CD14-positive monocyte (primary cell): ENCODE data around the gene SOAT2. TPM values are rescaled to one million over a fixed set of nuclear protein-coding genes. Genes with fewer than 3 reads are reported as not detected.
A peak's percentile ranks its signal among the peaks of the same experiment; 100 is the strongest.

Experiments
- DNase-seq, 3 donors: peaks; one replicate each; pipeline ENCODE4 v3.0.0-alpha.2; 2011 to 2022
- H2AFZ ChIP-seq: 2 replicates; pipeline ENCODE4 v1.6.0; 2012; ENCODE audit warnings: mild to moderate bottlenecking, low read depth, low read length, inconsistent platforms; ENCODE audit not compliant: insufficient read depth, poor library complexity, severe bottlenecking
- H3K27ac ChIP-seq, 2 donors: 1 replicate in 1 of 2; 2 replicates in 1 of 2; pipeline ENCODE4 v1.5.1; 2012 to 2013; ENCODE audit warnings: low read length in 2 of 2, control low read depth in 1 of 2, inconsistent platforms in 1 of 2, low read depth in 1 of 2, mild to moderate bottlenecking in 1 of 2
- H3K27me3 ChIP-seq, 2 donors: one replicate each; pipeline versions ENCODE4 v1.6.0 to v1.6.1; 2011 to 2013; ENCODE audit warnings: low read length in 2 of 2; ENCODE audit not compliant: control insufficient read depth in 2 of 2, insufficient read depth in 2 of 2
- H3K36me3 ChIP-seq, 2 donors: replicated peaks in 1 of 2; 1 replicate in 1 of 2; 2 replicates in 1 of 2; pipeline versions ENCODE4 v1.5.1 to v1.6.1; 2012 to 2013; ENCODE audit warnings: low read length in 2 of 2, control low read depth in 1 of 2, inconsistent platforms in 1 of 2, mild to moderate bottlenecking in 1 of 2; ENCODE audit not compliant: insufficient read depth in 2 of 2, control insufficient read depth in 1 of 2
- H3K4me1 ChIP-seq, 2 donors: 1 replicate in 1 of 2; 2 replicates in 1 of 2; pipeline versions ENCODE4 v1.5.1 to v1.6.1; 2012 to 2013; ENCODE audit warnings: low read length in 2 of 2, control low read depth in 1 of 2, inconsistent platforms in 1 of 2, mild to moderate bottlenecking in 1 of 2, moderate library complexity in 1 of 2; ENCODE audit not compliant: insufficient read depth in 2 of 2, control insufficient read depth in 1 of 2
- H3K4me2 ChIP-seq: replicated peaks from 2 replicates; pipeline ENCODE3; 2012; ENCODE audit warnings: low read length, moderate library complexity, mild to moderate bottlenecking; ENCODE audit not compliant: poor library complexity, severe bottlenecking; ENCODE audit errors: extremely low read depth
- H3K4me3 ChIP-seq, 3 experiments: fragments of 200-600 bp in 1 of 3; sonication (generic) in 1 of 3; replicated peaks in 1 of 3; 1 replicate in 2 of 3; 2 replicates in 1 of 3; pipeline ENCODE4 v1.5.1; 2011 to 2013; ENCODE audit warnings: low read length in 3 of 3, mild to moderate bottlenecking in 3 of 3, control low read depth in 2 of 3, low read depth in 2 of 3, inconsistent platforms in 1 of 3, moderate library complexity in 1 of 3
- H3K79me2 ChIP-seq: 2 replicates; pipeline ENCODE4 v1.6.0; 2012; ENCODE audit warnings: mild to moderate bottlenecking, control low read depth, inconsistent platforms, low read length, moderate library complexity; ENCODE audit not compliant: insufficient read depth
- H3K9ac ChIP-seq: 2 replicates; pipeline ENCODE4 v1.6.0; 2017; ENCODE audit warnings: low read length, mild to moderate bottlenecking; ENCODE audit not compliant: insufficient read depth, poor library complexity, severe bottlenecking
- H3K9me3 ChIP-seq, 2 donors: replicated peaks in 1 of 2; 1 replicate in 1 of 2; 2 replicates in 1 of 2; pipeline versions ENCODE4 v1.5.1 to v1.6.1; 2012 to 2013; ENCODE audit warnings: low read length in 2 of 2, control low read depth in 1 of 2; ENCODE audit not compliant: control insufficient read depth in 1 of 2, insufficient read depth in 1 of 2
- H4K20me1 ChIP-seq: 2 replicates; pipeline ENCODE4 v1.6.0; 2012; ENCODE audit warnings: mild to moderate bottlenecking, low read length, control low read depth, moderate library complexity; ENCODE audit not compliant: insufficient read depth
- H3K27ac Mint-ChIP-seq, 7 donors: one replicate each; pipeline ENCODE4 v1.8.0; 2020; ENCODE audit warnings: mild to moderate bottlenecking in 7 of 7, mixed read lengths in 7 of 7, moderate library complexity in 6 of 7, inconsistent platforms in 2 of 7
- H3K27me3 Mint-ChIP-seq, 3 donors: one replicate each; pipeline ENCODE4 v1.8.0; 2021 to 2022; ENCODE audit warnings: low read depth in 3 of 3, mild to moderate bottlenecking in 3 of 3, mixed read lengths in 3 of 3, moderate library complexity in 3 of 3, inconsistent platforms in 1 of 3
- H3K36me3 Mint-ChIP-seq, 2 donors: one replicate each; pipeline ENCODE4 v1.8.0; 2020; ENCODE audit warnings: mixed read lengths in 2 of 2, inconsistent platforms in 1 of 2, mild to moderate bottlenecking in 1 of 2
- H3K4me1 Mint-ChIP-seq: one replicate; pipeline ENCODE4 v1.8.0; 2020; ENCODE audit warnings: mild to moderate bottlenecking, mixed read lengths
- H3K4me3 Mint-ChIP-seq, 2 donors: one replicate each; pipeline ENCODE4 v1.8.0; 2020; ENCODE audit warnings: mild to moderate bottlenecking in 2 of 2, mixed read lengths in 2 of 2, moderate library complexity in 1 of 2
- H3K9me3 Mint-ChIP-seq, 7 donors: one replicate each; pipeline ENCODE4 v1.8.0; 2020 to 2022; ENCODE audit warnings: mixed read lengths in 7 of 7, mild to moderate bottlenecking in 6 of 7, moderate library complexity in 6 of 7, inconsistent platforms in 2 of 7
- CTCF ChIP-seq: fragments of 200-600 bp; IDR thresholded peaks from one replicate; pipeline ENCODE4 v1.8.0; 2022; ENCODE audit warnings: antibody characterized with exemption, mild to moderate bottlenecking
- WGBS: methylation state at CpG from one replicate; pipeline ENCODE4 v1.1.5; 2013; ENCODE audit warnings: missing lambda C conversion rate; ENCODE audit not compliant: insufficient coverage; 5-methylcytosine and 5-hydroxymethylcytosine counted together
- intact Hi-C, 2 donors: fragments of 100-400 bp; cut with micrococcal nuclease; formaldehyde crosslinking; loops; one replicate each; pipeline versions ENCODE4 v1.15.0 to v1.15.1; 2023
- polyA plus RNA-seq, 3 donors: library from polyadenylated mRNA; depleted of rRNA in 1 of 3; unstranded in 2 of 3; stranded (reverse) in 1 of 3; fragments of 300-500 nt in 2 of 3; fragments of >200 nt in 1 of 3; fragmentation: Illumina TruSeq in 2 of 3; gene quantifications; 1 replicate in 2 of 3; 2 replicates in 1 of 3; pipeline ENCODE4 v1.2.3, GENCODE V29; 2012 to 2021

The SOAT2 gene
- polyA plus RNA-seq, 3 donors: not detected

DNA sequence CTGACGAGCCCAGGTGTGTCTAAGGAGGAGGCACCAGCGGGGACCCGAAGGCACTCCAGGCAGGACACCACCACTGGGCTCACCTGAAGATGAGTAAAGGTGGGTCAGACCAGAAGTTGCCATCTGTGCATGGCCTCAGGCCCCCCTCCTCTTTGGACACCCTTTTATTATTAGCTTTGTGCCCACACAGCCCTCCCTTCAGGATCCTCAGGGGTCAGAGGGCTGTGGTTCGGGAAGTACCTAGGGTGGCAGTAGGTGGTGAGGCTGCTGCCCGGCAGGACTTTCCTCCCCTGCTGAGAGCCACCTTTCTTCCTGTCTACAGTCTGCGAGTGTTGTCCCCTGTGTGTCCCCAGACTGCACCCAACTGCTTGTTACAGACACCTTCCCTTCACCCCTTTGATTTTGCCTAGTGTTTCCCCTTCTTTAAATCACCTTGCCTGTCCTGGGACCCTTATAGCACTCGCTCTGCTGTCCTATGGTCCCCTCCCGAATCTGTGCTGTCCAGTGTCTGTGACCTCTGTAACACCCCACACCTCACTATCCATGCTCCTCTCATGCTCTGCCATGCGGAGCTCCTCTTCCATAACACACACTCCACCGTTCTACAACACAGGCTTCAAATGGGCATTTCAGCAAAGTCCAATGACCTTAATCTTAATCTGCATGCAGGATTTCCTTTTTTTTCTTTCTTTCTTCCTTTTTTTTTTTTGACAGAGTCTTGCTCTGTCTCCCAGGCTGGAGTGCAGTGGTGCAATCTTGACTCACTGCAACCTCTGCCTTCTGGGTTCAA, 25.7 kb downstream of the SOAT2 start:
- H3K9ac ChIP-seq: no peak overlapping the region
- H3K27ac ChIP-seq: no peak overlapping the region
- intact Hi-C loops: no loop called here
- no peaks in the 10 kb centered on the region for H3K27me3 ChIP-seq
- no peak overlapping the region for H2AFZ ChIP-seq
- Mint-ChIP-seq H3K27me3 (peaks cover 3% of the 10 kb centered on the region in 3 donors), H3K4me3 (peak overlapping the region in 1 of 2 donors; percentile 64), H3K9me3 (peaks cover 0 to 2% (median 0%) of the 10 kb centered on the region in 7 donors), H3K4me1 (peaks cover 41% of the 10 kb centered on the region), H3K27ac (peak overlapping the region; percentile 16 to 90 (median 64)), H3K36me3 (no peaks in the 10 kb centered on the region)
- no peaks in the 10 kb centered on the region for H3K36me3 ChIP-seq
- H3K9me3 ChIP-seq: no peaks in the 10 kb centered on the region
- no peaks in the 10 kb centered on the region for H4K20me1 ChIP-seq
- H3K4me3 ChIP-seq: peak overlapping the region in 1 of 3 experiments; percentile 22
- TF ChIP-seq CTCF: no peak
- peak; percentile 8 to 55 (median 38) for DNase-seq
- WGBS: 68% methylated on average over 6 of the region's 10 CpGs
- H3K4me2 ChIP-seq: peak overlapping the region; percentile 49
- H3K4me1 ChIP-seq: peaks cover 38 to 44% of the 10 kb centered on the region in 2 donors
- no peaks in the 10 kb centered on the region for H3K79me2 ChIP-seq

- H3K27me3 Mint-ChIP-seq: peaks cover 2 to 3% (median 3%) of the 10 kb centered on the region in 3 donors
- WGBS: no CpG with 5 or more reads among the region's 2 CpGs
- no peaks in the 10 kb centered on the region for H4K20me1 ChIP-seq
- H3K27ac ChIP-seq: no peak overlapping the region
- H3K79me2 ChIP-seq: no peaks in the 10 kb centered on the region
- no peaks in the 10 kb centered on the region for H3K36me3 Mint-ChIP-seq
- H2AFZ ChIP-seq: no peak overlapping the region
- no peak overlapping the region for H3K4me2 ChIP-seq
- intact Hi-C loops: no loop called here
- no peak overlapping the region for H3K4me3 ChIP-seq
- peaks cover 41% of the 10 kb centered on the region for H3K4me1 Mint-ChIP-seq
- peaks cover 0 to 4% of the 10 kb centered on the region in 2 donors for H3K9me3 ChIP-seq
- no peaks in the 10 kb centered on the region for H3K36me3 ChIP-seq
- TF ChIP-seq CTCF: no peak
- H3K9me3 Mint-ChIP-seq: peaks cover under 1 to 7% (median 6%) of the 10 kb centered on the region in 7 donors
- H3K4me1 ChIP-seq: peaks cover 38 to 44% of the 10 kb centered on the region in 2 donors
- H3K27ac Mint-ChIP-seq: no peak overlapping the region
- DNase-seq: no peak
- no peak overlapping the region for H3K9ac ChIP-seq
- H3K27me3 ChIP-seq: no peaks in the 10 kb centered on the region
- H3K4me3 Mint-ChIP-seq: no peak overlapping the region
Measured at GRCh38 chr12:53131844-53132243, 28.6 kb downstream of the SOAT2 start.
